Loucy (cell line): ENCODE measurements around the gene MUC12.
A peak's percentile ranks its signal among the peaks of the same experiment; 100 is the strongest.

Source experiments
- H2AFZ ChIP-seq: fragments of 200-600 bp; sonication (generic); 2 replicates; pipeline ENCODE4 v1.6.0; 2016; ENCODE audit warnings: antibody characterized with exemption, mild to moderate bottlenecking, low read length, moderate library complexity
- H3F3A ChIP-seq: fragments of 200-600 bp; 2 replicates; pipeline ENCODE4 v1.6.0; 2016; ENCODE audit warnings: antibody characterized with exemption, low read depth, mild to moderate bottlenecking
- H3K27me3 ChIP-seq: fragments of 200-600 bp; sonication (generic); 2 replicates; pipeline ENCODE4 v1.6.1; 2014; ENCODE audit warnings: low read length, mild to moderate bottlenecking; ENCODE audit not compliant: insufficient read depth, poor library complexity, severe bottlenecking
- H3K36me3 ChIP-seq: fragments of 200-600 bp; sonication (generic); 2 replicates; pipeline ENCODE4 v1.6.1; 2016; ENCODE audit warnings: low read length; ENCODE audit not compliant: insufficient read depth
- H3K4me1 ChIP-seq: fragments of 200-600 bp; sonication (generic); 2 replicates; pipeline ENCODE4 v1.5.1; 2014; ENCODE audit warnings: low read length, mild to moderate bottlenecking; ENCODE audit not compliant: insufficient read depth, poor library complexity, severe bottlenecking
- H3K4me2 ChIP-seq: fragments of 200-600 bp; sonication (generic); 2 replicates; pipeline ENCODE4 v1.6.0; 2014; ENCODE audit warnings: antibody characterized with exemption, low read length, low read depth, mild to moderate bottlenecking; ENCODE audit not compliant: poor library complexity, severe bottlenecking
- H3K4me3 ChIP-seq: fragments of 200-600 bp; sonication (generic); 2 replicates; pipeline ENCODE4 v1.5.1; 2014; ENCODE audit warnings: low read length, mild to moderate bottlenecking, mixed read lengths; ENCODE audit not compliant: poor library complexity, severe bottlenecking
- H3K79me2 ChIP-seq: fragments of 200-600 bp; sonication (generic); 2 replicates; pipeline ENCODE4 v1.6.1; 2014; ENCODE audit warnings: low read length; ENCODE audit not compliant: insufficient read depth
- H3K9ac ChIP-seq: fragments of 200-600 bp; sonication (generic); 2 replicates; pipeline ENCODE4 v1.6.0; 2014; ENCODE audit warnings: mild to moderate bottlenecking, low read depth, low read length, moderate library complexity; ENCODE audit not compliant: poor library complexity, severe bottlenecking
- H3K9me2 ChIP-seq: fragments of 200-600 bp; sonication (generic); replicated peaks from 2 replicates; pipeline ENCODE4 v1.6.1; 2016; ENCODE audit warnings: low read depth, low read length, mixed read lengths
- H3K9me3 ChIP-seq: fragments of 200-600 bp; sonication (generic); 2 replicates; pipeline ENCODE4 v1.6.1; 2014; ENCODE audit warnings: mild to moderate bottlenecking, antibody characterized with exemption, low read length, low read depth; ENCODE audit not compliant: insufficient read depth
- H4K20me1 ChIP-seq: fragments of 200-600 bp; sonication (generic); 2 replicates; pipeline ENCODE4 v1.6.0; 2014; ENCODE audit warnings: antibody characterized with exemption, low read length, mild to moderate bottlenecking; ENCODE audit not compliant: insufficient read depth, poor library complexity, severe bottlenecking
- EZH2phosphoT487 ChIP-seq: fragments of 200-600 bp; IDR thresholded peaks from 2 replicates; pipeline ENCODE4 v1.6.1; 2018; ENCODE audit warnings: antibody characterized with exemption, mild to moderate bottlenecking, moderate library complexity, borderline replicate concordance
- TF ChIP-seq, protein P1 (sequence below): fragments of 200-600 bp; sonication (generic); conservative IDR thresholded peaks from 2 replicates; pipeline ENCODE4 v1.5.1; 2014; ENCODE audit warnings: mild to moderate bottlenecking, antibody characterized with exemption, low read length

Gene MUC12

DNA sequence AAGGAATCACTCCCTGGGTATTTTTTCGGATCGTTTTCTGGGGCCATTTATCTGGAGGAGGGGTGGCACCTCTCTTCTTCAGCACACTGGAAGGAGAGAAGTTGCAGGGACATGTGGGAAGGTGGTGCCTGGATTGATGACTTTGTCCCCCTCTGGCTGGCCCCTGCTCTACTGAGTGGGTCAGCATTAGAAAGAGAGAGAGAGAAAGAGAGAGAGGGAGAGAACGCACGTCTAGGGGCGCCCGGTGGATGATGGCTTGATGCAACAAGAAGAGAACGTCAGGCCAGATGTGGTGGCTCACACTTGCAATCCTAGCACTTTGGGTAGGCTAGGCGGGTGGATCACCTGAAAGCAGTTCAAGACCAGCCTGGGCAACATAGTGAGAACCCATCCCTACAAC lies 5.5 kb upstream of the MUC12 start:
- H3K79me2 ChIP-seq, result no peaks in the 10 kb centered on the region
- H3K27me3 ChIP-seq, result no peaks in the 10 kb centered on the region
- H3K36me3 ChIP-seq, result no peaks in the 10 kb centered on the region
- H2AFZ ChIP-seq, result no peak overlapping the region
- H3K9me2 ChIP-seq, result no peaks in the 10 kb centered on the region
- H3K4me1 ChIP-seq, result peaks cover 4% of the 10 kb centered on the region
- no peak overlapping the region for H3K4me3 ChIP-seq
- no peak overlapping the region for H3K4me2 ChIP-seq
- H3F3A ChIP-seq, result no peaks in the 10 kb centered on the region
- no peaks in the 10 kb centered on the region for H4K20me1 ChIP-seq
- no peaks in the 10 kb centered on the region for H3K9me3 ChIP-seq
- H3K9ac ChIP-seq, result no peak overlapping the region
- no peak for TF ChIP-seq EZH2phosphoT487
- TF ChIP-seq, protein P1, sequence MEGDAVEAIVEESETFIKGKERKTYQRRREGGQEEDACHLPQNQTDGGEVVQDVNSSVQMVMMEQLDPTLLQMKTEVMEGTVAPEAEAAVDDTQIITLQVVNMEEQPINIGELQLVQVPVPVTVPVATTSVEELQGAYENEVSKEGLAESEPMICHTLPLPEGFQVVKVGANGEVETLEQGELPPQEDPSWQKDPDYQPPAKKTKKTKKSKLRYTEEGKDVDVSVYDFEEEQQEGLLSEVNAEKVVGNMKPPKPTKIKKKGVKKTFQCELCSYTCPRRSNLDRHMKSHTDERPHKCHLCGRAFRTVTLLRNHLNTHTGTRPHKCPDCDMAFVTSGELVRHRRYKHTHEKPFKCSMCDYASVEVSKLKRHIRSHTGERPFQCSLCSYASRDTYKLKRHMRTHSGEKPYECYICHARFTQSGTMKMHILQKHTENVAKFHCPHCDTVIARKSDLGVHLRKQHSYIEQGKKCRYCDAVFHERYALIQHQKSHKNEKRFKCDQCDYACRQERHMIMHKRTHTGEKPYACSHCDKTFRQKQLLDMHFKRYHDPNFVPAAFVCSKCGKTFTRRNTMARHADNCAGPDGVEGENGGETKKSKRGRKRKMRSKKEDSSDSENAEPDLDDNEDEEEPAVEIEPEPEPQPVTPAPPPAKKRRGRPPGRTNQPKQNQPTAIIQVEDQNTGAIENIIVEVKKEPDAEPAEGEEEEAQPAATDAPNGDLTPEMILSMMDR, result no peak

DNA sequence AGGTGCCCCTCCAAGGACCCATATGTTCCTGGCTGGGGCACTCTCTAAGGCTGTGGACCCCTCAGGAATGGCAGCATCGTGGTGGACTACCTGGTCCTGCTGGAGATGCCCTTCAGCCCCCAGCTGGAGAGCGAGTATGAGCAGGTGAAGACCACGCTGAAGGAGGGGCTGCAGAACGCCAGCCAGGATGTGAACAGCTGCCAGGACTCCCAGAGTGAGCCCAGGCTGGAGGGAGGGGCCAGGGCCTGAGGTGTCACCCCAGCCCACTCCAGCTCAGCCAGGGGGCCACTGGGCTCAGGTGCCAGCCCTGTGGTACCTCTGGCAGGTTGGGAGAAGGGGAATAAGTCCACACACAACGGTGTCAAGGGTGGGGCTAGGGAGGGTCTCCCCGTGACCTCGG lies 4.7 kb upstream of the MUC12 start:
- no peak overlapping the region for H3K4me2 ChIP-seq
- H3K27me3 ChIP-seq, result no peaks in the 10 kb centered on the region
- no peaks in the 10 kb centered on the region for H4K20me1 ChIP-seq
- peaks cover 4% of the 10 kb centered on the region for H3K4me1 ChIP-seq
- H2AFZ ChIP-seq, result no peak overlapping the region
- no peaks in the 10 kb centered on the region for H3K9me3 ChIP-seq
- no peaks in the 10 kb centered on the region for H3K9me2 ChIP-seq
- H3K36me3 ChIP-seq, result no peaks in the 10 kb centered on the region
- no peak overlapping the region for H3K4me3 ChIP-seq
- no peak overlapping the region for H3K9ac ChIP-seq
- no peaks in the 10 kb centered on the region for H3F3A ChIP-seq
- TF ChIP-seq EZH2phosphoT487, result no peak
- TF ChIP-seq, protein P1, result no peak
- H3K79me2 ChIP-seq, result no peaks in the 10 kb centered on the region

DNA sequence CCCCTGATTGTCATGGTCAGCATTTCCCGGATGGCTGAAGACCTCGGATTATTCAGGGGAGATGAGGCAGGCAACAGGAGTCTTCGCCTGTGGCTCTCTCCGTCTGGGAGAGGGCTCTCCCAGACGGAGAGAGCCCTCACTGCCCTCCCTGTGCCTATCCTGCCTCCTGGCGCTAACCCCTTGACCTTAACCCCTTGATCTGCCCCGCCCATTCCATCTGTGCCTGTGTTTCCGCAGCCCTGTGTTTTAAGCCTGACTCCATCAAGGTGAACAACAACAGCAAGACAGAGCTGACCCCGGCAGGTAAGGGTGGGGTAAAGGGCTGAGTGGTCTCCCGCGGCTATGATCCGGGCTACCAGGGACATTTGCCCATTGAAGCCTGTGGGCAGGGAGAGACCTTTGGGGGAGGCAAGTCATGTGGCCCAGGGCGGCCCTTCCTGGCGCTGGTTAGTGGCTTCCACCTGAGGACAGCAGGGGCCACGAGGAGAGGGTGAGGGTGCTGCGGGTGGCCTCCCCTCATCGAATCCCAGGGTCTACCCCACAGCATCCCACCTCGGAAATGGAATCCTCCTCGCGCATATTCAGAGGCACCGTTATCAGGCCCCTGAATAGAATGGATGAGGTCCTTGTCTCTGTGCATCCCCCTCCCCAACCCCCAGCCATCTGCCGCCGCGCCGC lies 4.2 kb upstream of the MUC12 start:
- TF ChIP-seq, protein P1, result no peak
- no peak for TF ChIP-seq EZH2phosphoT487

More for the DNA sequence above, 4.2 kb upstream of the MUC12 start:
- peak overlapping the region; percentile 67 for H3K4me2 ChIP-seq
- no peaks in the 10 kb centered on the region for H3K9me3 ChIP-seq
- peak overlapping the region; percentile 69 for H3K4me3 ChIP-seq
- no peaks in the 10 kb centered on the region for H4K20me1 ChIP-seq
- H3K9me2 ChIP-seq, result no peaks in the 10 kb centered on the region
- peak overlapping the region; percentile 76; the same call in 1 of the 2 replicates for H2AFZ ChIP-seq
- H3K4me1 ChIP-seq, result peaks cover 4% of the 10 kb centered on the region
- H3K27me3 ChIP-seq, result no peaks in the 10 kb centered on the region
- no peak overlapping the region for H3K9ac ChIP-seq
- H3K79me2 ChIP-seq, result no peaks in the 10 kb centered on the region
- no peaks in the 10 kb centered on the region for H3F3A ChIP-seq
- H3K36me3 ChIP-seq, result no peaks in the 10 kb centered on the region
